ENCODE results near the gene PDLIM3. TPM values are rescaled to one million over a fixed set of nuclear protein-coding genes. Genes with fewer than 3 reads are reported as not detected.
A peak's percentile ranks its signal among the peaks of the same experiment; 100 is the strongest.

Gene PDLIM3
- total RNA-seq, 1 donor from 2014 or later, result 63.0 TPM

- no peak for DNase-seq (ENCODE audit: low spot score)
- H3K4me3 Mint-ChIP-seq (ENCODE audit: unreplicated experiment), result no peak overlapping the region
- no peak for TF ChIP-seq CTCF (IDR thresholded peaks at IDR 0.05)
- H3K36me3 Mint-ChIP-seq (ENCODE audit: low read depth), result no peaks in the 10 kb centered on the region
- peak overlapping the region; percentile 55 for H3K27ac Mint-ChIP-seq (ENCODE audit: unreplicated experiment)
- H3K4me1 Mint-ChIP-seq (ENCODE audit: low read depth), result peaks cover 21% of the 10 kb centered on the region
- no peaks in the 10 kb centered on the region for H3K9me3 Mint-ChIP-seq (ENCODE audit: low read depth)
- no peaks in the 10 kb centered on the region for H3K27me3 Mint-ChIP-seq (ENCODE audit: low read depth)
These were observed 41.9 kb upstream of the PDLIM3 start for GRCh38 chr4:185576962-185577950.

- Mint-ChIP-seq H3K27ac (ENCODE audit: unreplicated experiment) (peak overlapping the region; percentile 55), H3K9me3 (ENCODE audit: low read depth) (no peaks in the 10 kb centered on the region), H3K36me3 (ENCODE audit: low read depth) (no peaks in the 10 kb centered on the region), H3K27me3 (ENCODE audit: low read depth) (no peaks in the 10 kb centered on the region), H3K4me1 (ENCODE audit: low read depth) (peaks cover 25% of the 10 kb centered on the region), H3K4me3 (ENCODE audit: unreplicated experiment) (no peak overlapping the region)
- no peak for DNase-seq (ENCODE audit: low spot score)
- TF ChIP-seq CTCF (IDR thresholded peaks at IDR 0.05), result no peak
These were observed 41.1 kb upstream of the PDLIM3 start for GRCh38 chr4:185576314-185576961.

GRCh38 chr4:185573651-185574199 lies 38.4 kb upstream of the PDLIM3 start:
- DNase-seq (ENCODE audit: low spot score), result no peak
- peak overlapping the region; percentile 96 for H3K27ac Mint-ChIP-seq (ENCODE audit: unreplicated experiment)

GRCh38 chr4:185570727-185571126 lies 35.4 kb upstream of the PDLIM3 start:
- TF ChIP-seq CTCF (IDR thresholded peaks at IDR 0.05), result no peak
- Mint-ChIP-seq H3K27ac (ENCODE audit: unreplicated experiment) (no peak overlapping the region), H3K9me3 (ENCODE audit: low read depth) (no peaks in the 10 kb centered on the region), H3K36me3 (ENCODE audit: low read depth) (no peaks in the 10 kb centered on the region), H3K4me3 (ENCODE audit: unreplicated experiment) (no peak overlapping the region), H3K4me1 (ENCODE audit: low read depth) (peaks cover 44% of the 10 kb centered on the region), H3K27me3 (ENCODE audit: low read depth) (no peaks in the 10 kb centered on the region)
- DNase-seq (ENCODE audit: low spot score), result no peak

More at GRCh38 chr4:185573651-185574199, 38.4 kb upstream of the PDLIM3 start:
- peak overlapping the region; percentile 49 for H3K4me3 Mint-ChIP-seq (ENCODE audit: unreplicated experiment)
- peaks cover 29% of the 10 kb centered on the region for H3K4me1 Mint-ChIP-seq (ENCODE audit: low read depth)
- no peaks in the 10 kb centered on the region for H3K27me3 Mint-ChIP-seq (ENCODE audit: low read depth)
- H3K9me3 Mint-ChIP-seq (ENCODE audit: low read depth), result no peaks in the 10 kb centered on the region
- TF ChIP-seq CTCF (IDR thresholded peaks at IDR 0.05), result no peak
- no peaks in the 10 kb centered on the region for H3K36me3 Mint-ChIP-seq (ENCODE audit: low read depth)
